NCI-H510A (cell line): ENCODE data around the gene RHOBTB3.
"Not testable (repeated sequence)": the region's sequence is repeated elsewhere in the genome, so short reads cannot be mapped to it uniquely, and the experiment has no call there.

Experiments used
- DNase-seq: peaks from one replicate; lab custom pipeline; 2025; lab: John Stamatoyannopoulos, UW

Gene RHOBTB3

DNA sequence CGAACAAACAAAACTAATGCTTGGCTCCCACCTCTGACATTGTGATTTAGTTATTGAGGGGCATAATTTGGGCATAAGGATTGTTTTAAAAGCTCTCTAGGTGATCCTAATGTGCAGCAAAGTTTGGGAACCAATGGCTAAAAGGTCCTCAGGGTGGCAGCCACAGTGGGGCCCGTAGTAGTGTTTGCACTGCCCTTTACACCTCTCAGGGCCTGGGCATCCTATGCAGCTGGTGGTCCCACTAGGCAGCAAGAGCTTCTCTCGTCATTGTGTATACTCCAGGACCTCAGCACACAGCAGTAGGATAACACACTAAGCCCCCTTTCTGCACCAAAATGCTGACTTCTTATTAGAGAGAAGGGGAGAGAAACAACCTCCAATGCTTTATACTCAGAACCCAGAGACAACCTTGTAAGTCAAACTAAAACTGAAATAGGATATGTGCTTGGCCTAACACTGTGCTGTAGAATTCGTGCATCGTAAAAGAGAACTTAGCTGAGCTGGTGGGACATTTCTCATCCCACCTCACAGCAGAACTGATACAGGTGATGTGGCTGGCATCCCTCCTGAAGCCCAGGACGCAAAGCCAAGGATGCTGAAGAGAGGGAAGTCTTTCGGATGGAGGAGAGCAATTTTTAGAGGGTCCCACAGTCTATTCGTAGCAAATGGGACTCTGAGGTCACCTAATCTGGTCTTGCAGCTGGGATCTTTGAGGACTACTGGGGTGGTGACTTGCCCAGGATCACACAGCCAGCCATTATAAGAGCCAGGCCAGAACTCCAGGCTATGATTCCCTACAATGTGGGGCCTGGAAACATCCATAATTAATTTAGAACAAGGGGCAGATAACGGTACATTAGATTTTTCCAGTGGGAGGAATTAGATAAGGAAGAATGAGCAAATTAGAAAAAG, 90.2 kb downstream of the RHOBTB3 start:
- DNase-seq, result no peak

GRCh38 chr5:95822043-95822541, 91.0 kb downstream of the RHOBTB3 start:
- DNase-seq, result no peak

GRCh38 chr5:95822542-95823181, 91.5 kb downstream of the RHOBTB3 start, which contains the start of gene GLRX:
Gene GLRX (minus strand): TSS chr5:95822726. CDS start chr5:95822662, 64 bp downstream.
- DNase-seq, result no peak

DNA sequence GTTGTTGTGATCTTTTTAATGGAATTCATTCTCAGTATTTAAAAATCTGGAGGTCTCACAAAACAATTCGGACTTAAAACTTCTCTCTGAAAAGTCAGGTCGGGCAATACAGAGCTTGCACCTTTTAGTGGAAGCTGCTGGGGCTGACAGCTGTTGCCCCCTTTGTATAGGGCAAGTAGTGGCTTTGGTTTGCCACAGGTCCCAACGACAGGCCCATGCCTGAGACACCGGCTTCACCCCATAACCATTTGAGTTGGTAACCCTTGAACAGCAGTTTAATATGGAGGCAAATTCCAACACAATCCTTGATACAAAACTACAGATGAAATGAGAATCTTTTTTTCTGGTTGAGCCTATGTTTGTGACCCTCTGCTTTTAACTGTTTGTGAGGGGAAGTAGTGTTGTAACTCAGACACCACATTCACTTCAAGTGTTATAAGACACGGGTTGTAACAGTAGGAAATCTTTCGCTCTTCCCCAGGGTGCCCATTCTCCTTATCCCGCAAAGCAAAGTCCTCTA, 92.1 kb downstream of the RHOBTB3 start:
- DNase-seq, result no peak

GRCh38 chr5:95823738-95824609, 92.8 kb downstream of the RHOBTB3 start:
- DNase-seq, result no peak

GRCh38 chr5:95824747-95825146, 93.6 kb downstream of the RHOBTB3 start:
- DNase-seq, result no peak

- DNase-seq, result no peak
These were observed 94.4 kb downstream of the RHOBTB3 start for GRCh38 chr5:95825495-95825894.

GRCh38 chr5:95826949-95827891, 96.1 kb downstream of the RHOBTB3 start:
- no peak for DNase-seq

GRCh38 chr5:95827892-95828246, 96.7 kb downstream of the RHOBTB3 start:
- no peak for DNase-seq

GRCh38 chr5:95830226-95830625, 99.1 kb downstream of the RHOBTB3 start:
- no peak for DNase-seq

DNA sequence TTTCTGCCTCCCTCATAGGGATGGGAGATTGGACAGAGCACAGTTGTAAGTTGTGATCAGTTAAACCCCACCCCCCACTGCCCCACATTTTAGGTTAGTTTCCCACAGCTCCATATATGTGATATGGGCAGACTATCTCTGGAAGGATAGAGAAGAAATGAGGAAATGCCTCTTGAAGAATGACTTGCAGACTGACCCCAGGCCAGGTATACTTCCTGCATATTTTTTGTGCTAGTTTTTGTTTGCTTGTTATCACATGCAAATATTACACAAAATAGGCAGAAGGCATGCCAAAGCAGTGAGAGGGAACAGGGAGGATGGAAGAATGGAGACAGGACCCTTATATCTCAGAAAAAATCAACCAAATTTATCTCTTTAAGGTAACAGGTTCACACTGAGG, 101.5 kb downstream of the RHOBTB3 start:
- DNase-seq, result no peak

DNA sequence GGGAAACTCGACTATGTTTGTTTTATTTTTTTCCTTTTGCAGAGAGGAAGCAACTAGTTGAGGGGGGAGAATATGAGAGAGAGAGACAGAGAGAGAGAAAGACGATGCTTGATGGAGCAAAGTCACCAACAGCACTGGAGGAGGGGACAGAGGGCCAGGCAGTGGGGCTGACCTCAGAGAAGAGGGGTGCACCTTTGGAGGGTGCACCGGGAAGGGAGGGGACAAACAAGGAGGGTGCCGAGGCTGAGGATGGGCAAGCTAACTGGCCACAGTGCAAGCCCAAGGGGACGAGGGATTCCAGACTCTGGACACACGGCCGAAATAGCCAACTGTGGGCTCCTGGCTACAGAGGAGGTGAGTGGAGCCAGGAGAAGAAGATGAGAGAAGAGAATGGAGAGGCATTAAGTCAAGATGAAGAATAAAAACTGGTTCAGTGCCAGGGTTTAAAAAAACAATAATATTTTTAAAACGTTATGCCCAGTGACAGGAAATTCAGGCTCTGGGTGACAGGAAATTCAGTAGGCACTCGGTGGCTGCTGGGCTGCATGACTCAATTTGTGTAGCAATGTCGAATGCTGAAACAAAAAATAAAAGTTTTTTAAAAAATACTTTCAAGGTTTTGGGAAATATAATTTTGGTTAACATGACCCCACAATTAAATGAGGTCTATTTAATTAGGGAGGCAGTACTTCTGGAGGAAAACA, 104.7 kb downstream of the RHOBTB3 start:
- no peak for DNase-seq

GRCh38 chr5:95836544-95836943, 105.4 kb downstream of the RHOBTB3 start:
- DNase-seq, result no peak

DNA sequence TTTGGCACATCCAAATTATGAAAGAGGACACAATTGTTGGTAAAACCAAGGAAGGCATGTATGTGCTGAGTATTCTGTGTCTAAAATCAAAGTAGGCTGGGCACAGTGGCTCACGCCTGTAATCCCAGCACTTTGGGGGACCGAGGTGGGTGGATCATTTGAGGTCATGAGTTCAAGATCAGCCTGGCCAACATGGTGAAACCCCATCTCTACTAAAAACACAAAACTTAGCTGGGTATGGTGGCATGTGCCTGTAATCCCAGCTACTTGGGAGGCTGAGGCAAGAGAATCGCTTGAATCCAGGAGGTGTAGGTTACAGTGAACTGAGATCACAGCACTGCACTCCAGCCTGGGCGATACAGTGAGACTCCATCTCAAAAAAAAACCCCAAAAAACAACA, 105.8 kb downstream of the RHOBTB3 start:
- not testable (repeated sequence) for DNase-seq

DNA sequence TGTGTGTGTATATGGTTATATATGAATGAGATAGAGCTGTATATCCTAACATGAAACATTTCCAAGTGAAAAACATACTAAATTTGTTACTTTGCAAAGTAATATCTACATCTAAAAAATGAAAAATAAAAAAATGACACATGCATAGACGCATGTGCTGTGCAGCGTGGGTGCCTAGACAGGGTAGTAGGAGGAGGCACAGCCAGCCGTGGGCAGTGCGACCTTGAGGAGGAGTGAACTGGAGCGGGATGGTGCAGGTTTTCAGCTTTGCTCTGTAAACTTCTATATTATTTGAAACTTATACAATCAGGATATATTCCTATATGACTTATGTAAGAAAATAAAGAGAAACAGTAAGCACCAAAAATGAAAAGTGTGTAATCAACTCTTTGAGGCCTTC, 106.4 kb downstream of the RHOBTB3 start:
- DNase-seq, result no peak

DNA sequence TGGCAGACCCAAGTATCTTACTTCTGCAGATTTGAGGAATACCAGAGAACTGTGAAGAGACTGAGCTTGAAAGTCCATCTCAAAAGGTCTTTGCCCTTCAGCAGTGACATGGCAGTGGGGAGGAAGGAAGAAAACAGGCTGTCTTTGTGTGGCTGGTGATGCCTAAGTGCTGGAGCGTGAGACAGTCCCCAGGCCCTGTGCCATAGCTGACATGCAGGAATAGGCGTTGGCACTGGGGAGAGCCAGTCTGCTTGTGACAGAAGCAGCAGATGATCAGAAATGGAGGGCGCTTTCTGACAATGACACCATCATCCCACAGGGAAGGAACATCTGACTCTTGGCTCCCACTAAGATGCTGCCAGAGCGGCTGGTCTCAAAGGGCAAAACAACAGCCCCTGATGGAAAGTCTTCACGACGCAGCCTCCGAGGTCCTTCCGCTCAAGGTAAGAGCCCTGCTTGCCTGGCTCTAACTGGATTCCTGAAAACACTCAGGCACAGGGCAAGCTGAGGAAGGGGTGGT, 106.9 kb downstream of the RHOBTB3 start:
- DNase-seq, result no peak

DNA sequence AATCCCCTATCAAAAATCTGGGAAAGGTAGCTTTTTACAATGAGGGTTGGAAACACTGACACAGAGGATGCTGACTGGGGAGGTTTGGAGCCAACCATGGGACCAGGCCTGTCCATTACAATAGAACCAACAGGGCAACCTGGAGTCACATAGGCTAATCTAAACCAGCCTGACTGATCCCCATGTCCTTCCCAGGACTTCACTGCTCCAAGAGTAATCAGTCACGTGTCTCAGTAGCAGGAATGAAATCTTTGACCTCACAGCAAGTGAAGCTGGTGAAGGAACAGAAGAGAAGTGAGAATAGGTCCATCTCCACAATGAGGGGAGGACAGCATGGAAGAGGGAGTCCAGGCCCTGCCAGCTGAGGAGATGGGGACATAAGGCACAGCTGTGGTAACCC, 107.4 kb downstream of the RHOBTB3 start:
- DNase-seq, result no peak

GRCh38 chr5:95839658-95840057, 108.5 kb downstream of the RHOBTB3 start:
- no peak for DNase-seq

DNA sequence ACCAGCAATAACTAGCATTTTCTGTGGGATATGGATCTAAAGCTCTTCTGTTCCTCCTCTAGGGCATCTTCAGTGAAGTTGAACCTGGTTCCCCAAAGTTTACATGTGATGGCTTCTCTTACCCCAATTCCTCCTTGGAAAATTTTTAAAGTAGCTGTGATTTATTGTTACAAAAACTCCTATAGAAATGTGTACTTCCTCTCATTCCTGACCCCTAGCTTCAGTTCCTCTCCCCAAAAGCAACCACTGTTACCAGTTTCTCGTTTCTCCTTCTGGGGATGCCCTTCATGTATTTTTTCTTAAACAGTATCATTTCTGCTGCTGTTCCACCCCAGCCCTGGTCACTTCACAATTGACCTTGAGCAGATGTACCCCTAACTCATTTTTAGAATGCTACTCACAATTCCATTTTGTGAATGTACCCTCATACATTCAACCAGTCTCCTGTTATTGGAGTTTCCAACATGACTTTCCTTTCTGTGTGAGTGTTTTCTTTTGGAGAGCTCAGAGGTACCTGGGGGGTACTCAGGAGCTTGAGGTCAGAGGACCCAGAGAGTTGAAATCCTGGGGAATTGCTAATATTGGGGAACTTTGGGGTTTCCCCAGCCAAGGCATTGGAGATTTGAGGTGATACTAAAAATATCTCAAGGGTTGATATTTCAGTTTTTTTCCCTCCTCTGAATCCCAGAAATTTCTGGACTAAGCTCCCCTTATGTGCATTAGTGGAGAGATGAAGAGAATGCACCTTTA, 110.0 kb downstream of the RHOBTB3 start:
- no peak for DNase-seq
